AG09319 (cell line): ENCODE measurements around the gene OLFM2.

Source experiments
- DNase-seq: peaks from one replicate; pipeline ENCODE4 v3.0.0-alpha.2; 2010; ENCODE audit warnings: low read depth; ENCODE audit errors: extremely low read depth
- TF ChIP-seq, protein P1 (sequence below): IDR thresholded peaks from 2 replicates; pipeline ENCODE4 v1.5.1; 2011; ENCODE audit warnings: low read depth, mild to moderate bottlenecking, inconsistent platforms, low read length, moderate library complexity

Gene OLFM2

DNA sequence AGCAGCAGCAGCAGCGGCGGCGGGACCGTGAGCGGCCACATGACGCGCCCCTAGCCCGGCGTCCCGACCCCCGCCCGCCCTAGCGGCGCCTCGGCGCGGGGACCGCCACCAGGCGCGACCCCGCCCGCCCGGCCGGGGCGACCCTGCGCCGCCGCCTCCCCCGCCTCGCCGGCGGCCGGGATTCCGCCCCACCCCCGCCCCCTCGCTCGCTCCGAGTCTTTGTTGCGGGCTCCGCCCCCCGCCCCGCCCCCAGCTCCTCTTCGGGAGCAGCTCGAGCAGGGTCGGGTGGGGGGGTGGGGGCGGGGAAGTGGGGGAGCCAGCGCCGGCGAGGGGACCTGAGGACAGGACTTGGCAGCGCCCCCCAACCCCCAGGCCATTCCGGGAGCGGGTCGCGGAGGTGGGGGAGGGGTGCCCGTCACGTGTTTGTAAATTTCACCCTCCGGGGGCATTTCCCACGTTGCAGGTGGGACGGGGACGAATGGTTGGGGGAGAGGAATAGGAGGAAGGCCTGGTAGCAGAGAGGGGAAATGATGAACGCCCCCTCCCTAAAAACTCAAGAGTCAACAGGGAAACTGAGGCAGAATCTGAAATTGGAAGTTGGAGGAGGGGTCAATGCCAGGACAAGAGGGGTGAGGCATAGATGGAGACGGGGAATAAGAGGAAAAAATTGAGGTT lies at the start of gene OLFM2:
Gene OLFM2 (minus strand): TSS at position 190 of the 675 bp plus-strand sequence. CDS start 149 bp downstream, at position 41.
- no peak for DNase-seq
- TF ChIP-seq, protein P1, sequence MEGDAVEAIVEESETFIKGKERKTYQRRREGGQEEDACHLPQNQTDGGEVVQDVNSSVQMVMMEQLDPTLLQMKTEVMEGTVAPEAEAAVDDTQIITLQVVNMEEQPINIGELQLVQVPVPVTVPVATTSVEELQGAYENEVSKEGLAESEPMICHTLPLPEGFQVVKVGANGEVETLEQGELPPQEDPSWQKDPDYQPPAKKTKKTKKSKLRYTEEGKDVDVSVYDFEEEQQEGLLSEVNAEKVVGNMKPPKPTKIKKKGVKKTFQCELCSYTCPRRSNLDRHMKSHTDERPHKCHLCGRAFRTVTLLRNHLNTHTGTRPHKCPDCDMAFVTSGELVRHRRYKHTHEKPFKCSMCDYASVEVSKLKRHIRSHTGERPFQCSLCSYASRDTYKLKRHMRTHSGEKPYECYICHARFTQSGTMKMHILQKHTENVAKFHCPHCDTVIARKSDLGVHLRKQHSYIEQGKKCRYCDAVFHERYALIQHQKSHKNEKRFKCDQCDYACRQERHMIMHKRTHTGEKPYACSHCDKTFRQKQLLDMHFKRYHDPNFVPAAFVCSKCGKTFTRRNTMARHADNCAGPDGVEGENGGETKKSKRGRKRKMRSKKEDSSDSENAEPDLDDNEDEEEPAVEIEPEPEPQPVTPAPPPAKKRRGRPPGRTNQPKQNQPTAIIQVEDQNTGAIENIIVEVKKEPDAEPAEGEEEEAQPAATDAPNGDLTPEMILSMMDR, result no peak

GRCh38 chr19:9981406-9982260 lies 45.3 kb upstream of the OLFM2 start:
- no peak for DNase-seq

DNA sequence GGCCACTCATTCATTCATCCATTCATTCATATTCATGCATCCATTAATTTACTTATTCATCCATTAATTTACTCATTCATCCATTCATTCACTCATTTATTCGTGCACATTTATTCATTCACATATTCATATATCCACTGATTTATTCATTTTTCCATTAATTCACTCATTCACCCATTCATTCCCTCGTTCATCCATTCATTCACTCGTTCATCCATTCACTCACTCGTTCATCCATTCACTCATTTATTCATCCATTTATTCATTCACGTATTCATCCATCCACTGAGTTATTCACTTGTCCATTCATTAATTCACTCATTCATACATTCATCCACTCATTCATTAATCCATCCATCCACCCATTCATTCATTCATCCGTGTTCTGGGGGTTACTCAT lies 35.8 kb upstream of the OLFM2 start:
- TF ChIP-seq, protein P1, result no peak
- no peak for DNase-seq

More at GRCh38 chr19:9981406-9982260, 45.3 kb upstream of the OLFM2 start:
- TF ChIP-seq, protein P1, result no peak

GRCh38 chr19:9971166-9971897 lies 35.0 kb upstream of the OLFM2 start:
- TF ChIP-seq, protein P1, result no peak
- DNase-seq, result no peak

DNA sequence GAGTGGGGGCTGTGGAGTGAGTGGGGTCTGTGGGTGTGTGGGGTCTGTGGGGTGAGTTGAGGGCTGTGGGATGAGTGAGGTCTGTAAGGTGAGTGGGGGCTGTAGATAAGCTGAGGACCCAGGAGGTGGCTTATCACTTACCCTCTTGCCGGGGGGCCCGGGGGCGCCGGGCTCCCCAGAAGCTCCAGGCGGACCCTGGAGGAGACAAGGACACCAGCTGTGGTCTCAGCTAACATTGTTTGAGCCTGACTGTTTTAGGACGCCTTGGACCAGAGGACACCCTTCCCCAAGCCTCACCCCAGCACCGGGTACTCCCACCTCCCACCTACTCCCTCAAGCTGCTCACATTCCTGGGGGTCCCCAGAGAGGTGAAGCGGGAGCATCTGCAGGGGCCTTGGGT lies 34.2 kb upstream of the OLFM2 start:
- DNase-seq, result no peak
- TF ChIP-seq, protein P1, result no peak

DNA sequence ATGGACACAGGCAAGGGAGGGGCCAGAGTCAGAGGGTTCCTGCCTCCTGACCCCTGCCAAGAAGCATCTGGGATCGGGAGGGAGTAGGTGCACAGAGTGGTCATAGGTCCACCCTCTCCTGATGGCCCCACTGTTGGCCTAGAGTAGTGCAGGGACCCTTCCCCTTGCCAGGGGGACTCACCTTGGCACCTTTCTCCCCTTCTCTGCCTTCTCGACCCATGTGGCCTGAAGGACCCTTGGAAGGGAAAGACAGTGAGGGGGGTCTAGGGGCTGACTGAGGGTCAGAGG lies 33.3 kb upstream of the OLFM2 start:
- no peak for DNase-seq
- TF ChIP-seq, protein P1, result no peak
